OCI-LY1 (cell line): ENCODE results near the gene SLC27A6.

ENCODE experiments used
- CTCF ChIP-seq: fragments of 200-600 bp; sonication (generic), shearing (Covaris generic); IDR thresholded peaks from 2 replicates; pipeline ENCODE4 v1.5.1; 2017; ENCODE audit warnings: mild to moderate bottlenecking, antibody characterized with exemption, low read length, moderate library complexity, mixed read lengths
- EZH2 ChIP-seq: fragments of 200-600 bp; sonication (generic), shearing (Covaris generic); IDR thresholded peaks from 2 replicates; pipeline ENCODE4 v1.8.0; 2017; ENCODE audit warnings: borderline replicate concordance, mixed run types, mild to moderate bottlenecking, antibody characterized with exemption, low read length, moderate library complexity, mixed read lengths

- TF ChIP-seq CTCF: no peak
- no peak for TF ChIP-seq EZH2
Observed at GRCh38 chr5:128956164-128956563, 9.1 kb upstream of the SLC27A6 start.
